Epidermal melanocyte (primary cell): ENCODE measurements around the gene GPR3.
"Not testable (repeated sequence)": the region's sequence is repeated elsewhere in the genome, so short reads cannot be mapped to it uniquely, and the experiment has no call there.

Source experiments
- DNase-seq: peaks from one replicate; pipeline ENCODE4 v3.0.0; 2011; ENCODE audit warnings: low spot score; ENCODE audit not compliant: insufficient read length

The GPR3 gene

GRCh38 chr1:27377760-27378495, 14.5 kb upstream of the GPR3 start:
- DNase-seq = no peak

DNA sequence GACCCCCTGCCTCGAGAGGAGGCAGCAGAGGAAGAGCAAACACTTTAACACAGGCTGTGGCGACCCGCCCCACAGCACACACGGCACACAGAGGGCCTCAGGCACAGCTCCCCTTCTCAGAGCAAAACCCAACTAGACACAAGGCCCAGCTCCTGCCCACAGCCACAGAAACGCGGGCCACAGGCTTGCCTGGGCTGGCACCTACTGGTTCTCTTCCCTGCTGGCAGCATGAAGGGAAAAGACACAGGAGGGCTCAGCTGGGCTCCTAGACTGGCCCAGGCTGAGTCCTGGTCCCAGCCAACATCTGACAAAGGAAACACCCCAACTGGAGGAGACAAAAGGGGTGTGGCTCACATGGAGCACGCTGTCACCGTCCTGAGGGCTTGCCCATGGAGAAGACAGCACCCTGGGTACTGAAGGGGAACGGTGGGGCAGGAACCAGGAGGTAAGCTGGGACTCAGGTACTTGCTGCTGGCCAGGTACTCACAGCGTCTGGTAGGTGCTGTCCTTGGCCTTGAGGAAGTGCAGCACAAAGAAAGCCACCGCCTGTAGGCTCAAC, 12.8 kb upstream of the GPR3 start:
- DNase-seq = no peak

DNA sequence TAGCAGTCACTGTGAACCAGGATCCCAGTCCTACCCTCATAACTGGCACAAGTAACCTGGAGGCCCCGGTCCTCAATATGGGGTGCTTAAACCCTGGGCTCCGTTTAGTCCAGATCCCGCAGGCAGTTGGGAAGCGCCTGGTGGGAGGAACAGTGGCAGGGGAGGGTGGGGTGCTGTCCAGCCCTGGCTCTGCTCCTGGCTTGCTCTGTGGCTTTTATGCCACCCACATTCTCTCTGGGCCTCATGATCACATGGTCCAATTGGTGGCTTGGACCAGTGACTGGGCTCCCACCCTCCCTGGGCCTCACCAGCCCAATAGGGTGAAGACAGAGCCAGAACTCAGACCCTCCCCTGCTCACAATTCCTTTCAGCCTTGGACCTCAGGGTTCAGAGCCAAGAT, 12.2 kb upstream of the GPR3 start:
- no peak for DNase-seq

DNA sequence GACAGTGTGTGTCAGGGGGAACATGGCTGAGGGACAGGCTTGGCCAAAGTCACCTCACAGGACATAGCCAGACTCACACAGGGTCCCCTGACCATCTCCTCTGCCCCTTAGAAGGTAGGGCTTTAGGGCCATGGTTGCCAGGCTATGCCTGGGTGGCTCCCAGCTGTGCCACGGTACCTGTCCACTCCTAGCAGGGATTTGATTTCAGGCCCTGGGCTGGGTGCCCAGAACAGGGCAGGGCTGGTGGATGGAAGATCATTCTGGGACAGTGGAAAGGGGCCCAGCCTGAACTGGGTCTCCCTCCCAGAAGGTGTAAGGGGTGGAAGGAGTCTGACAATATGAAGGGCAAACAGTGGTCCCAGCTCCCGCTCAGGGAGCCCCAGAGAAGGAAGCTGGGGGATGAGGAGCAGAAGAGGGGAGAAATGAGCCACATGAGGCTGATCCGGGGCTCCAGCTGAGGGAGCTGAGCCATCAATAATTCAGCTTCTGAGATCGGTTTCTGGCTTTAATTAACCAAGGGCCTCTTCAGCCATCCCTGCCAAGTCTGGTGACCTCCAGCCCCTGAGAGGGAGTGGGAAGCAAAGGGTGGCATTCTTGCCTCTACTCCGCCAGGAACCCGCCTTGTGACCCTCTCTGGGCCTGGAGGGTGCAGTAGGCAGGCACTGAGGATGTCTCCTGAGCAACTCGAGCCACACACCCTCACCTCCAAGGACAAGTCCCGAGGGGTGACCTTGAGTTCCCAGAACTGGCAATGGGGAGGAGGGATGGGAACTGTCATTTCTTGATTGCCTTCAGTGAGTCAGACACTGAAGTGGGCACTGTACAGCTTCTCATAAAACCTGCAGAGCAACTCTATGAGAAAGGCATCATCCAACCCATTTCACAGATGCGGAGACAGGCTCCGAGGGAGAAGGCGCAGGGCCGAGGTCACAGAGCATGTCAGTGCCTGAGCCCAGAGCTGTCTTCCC, 11.4 kb upstream of the GPR3 start:
- peak; percentile 55 for DNase-seq

GRCh38 chr1:27381969-27382762, 10.3 kb upstream of the GPR3 start:
- no peak for DNase-seq

DNA sequence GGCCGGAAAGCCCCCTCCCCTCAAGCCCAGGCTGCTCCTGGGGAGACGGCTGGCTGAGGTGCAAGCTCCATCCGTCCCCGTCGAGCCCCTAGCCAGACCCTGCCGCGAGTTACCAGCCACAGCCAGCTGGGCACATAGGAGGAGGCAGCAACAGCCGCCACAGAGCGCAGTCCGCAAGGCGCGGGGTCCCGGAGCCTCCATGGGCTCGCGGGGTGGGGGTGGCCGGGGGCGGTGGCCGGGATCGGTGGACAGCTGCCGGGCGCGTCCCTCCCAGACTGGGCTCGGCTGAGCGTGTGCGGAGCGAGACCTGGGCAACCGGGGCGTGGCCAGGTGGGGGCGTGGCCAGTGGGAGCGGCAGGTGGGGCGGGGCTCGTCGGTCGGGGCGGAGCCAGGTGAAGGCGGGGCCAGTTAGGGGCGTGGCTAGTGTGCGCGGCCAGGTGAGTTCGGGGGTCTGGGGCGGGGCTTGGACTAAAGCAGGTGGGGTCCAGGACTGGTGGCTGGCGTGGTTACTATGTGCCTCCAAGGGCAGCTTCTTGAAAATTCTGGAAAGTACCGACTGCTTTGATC, 9.3 kb upstream of the GPR3 start, which contains the start of gene CD164L2:
CD164L2 (minus strand) TSS at position 295 of the 567 bp plus-strand sequence; CDS start at position 201, 94 bp downstream.
- DNase-seq = no peak

GRCh38 chr1:27383661-27384060, 8.8 kb upstream of the GPR3 start:
- DNase-seq = no peak

DNA sequence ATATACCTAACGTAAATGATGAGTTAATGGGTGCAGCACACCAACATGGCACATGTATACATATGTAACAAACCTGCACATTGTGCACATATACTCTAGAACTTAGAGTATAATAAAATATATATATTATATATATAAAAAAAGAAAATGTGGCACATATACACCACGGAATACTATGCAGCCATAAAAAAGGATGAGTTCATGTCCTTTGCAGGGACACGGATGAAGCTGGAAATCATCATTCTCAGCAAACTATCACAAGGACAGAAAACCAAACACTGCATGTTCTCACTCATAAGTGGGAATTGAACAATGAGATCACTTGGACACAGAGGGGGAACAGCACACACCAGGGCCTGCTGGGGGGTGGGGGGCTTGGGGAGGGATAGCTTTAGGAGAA, 7.6 kb upstream of the GPR3 start:
- DNase-seq = not testable (repeated sequence)

GRCh38 chr1:27388337-27389005, 4.0 kb upstream of the GPR3 start:
- peak; percentile 61 for DNase-seq

- DNase-seq = peak; percentile 22
Observed at GRCh38 chr1:27391511-27392095, 819 bp upstream of the GPR3 start.

GRCh38 chr1:27392778-27393635, 585 bp downstream of the GPR3 start:
- DNase-seq = no peak

- no peak for DNase-seq
Observed at GRCh38 chr1:27393641-27394281, 1.3 kb downstream of the GPR3 start.

- DNase-seq = no peak
Observed at GRCh38 chr1:27394282-27394658, 1.8 kb downstream of the GPR3 start.

DNA sequence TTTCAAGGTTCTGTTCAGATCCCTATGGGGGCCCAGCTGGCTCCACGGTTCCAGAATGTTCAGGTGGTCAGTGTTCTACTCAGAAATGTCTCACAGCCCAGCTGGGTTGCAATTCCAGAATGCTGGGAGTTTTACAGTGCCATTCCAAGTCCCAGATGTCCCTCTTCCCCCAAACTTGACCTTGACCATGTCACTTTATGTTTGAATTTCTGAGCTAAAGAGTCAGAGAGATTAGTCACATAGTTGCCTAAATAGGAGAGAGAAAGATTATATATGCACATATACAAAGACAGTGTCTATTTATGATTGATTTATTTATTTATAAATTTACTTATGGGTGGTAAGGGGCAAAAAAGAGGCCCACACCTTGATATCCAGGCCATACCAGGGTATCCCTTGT, 2.5 kb downstream of the GPR3 start:
- no peak for DNase-seq

GRCh38 chr1:27395441-27396195, 3.2 kb downstream of the GPR3 start:
- DNase-seq = peak; percentile 56

- DNase-seq = no peak
Observed at GRCh38 chr1:27397110-27397509, 4.7 kb downstream of the GPR3 start.

DNA sequence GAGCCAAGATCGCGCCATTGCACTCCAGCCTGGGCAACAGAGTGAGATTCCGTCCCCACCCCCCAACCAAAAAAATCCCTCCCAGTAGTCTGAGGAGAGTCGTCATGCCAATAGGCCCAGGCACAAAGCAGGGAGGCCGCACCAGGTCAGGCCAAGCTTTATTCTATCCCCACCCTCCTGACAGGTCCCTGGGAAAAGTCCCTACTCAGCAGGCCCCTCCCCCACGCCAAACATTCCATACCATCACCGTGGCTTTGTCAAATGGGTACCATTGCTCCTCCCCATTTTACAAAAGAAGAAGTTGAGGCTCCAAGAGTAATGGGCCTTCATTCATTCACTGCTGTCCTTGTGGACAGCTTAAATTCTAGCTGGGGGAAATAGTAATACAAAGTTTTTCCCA, 5.3 kb downstream of the GPR3 start:
- no peak for DNase-seq
